B cell (primary cell): Measurements from ENCODE around the gene APP. TPM values are rescaled to one million over a fixed set of nuclear protein-coding genes. Genes with fewer than 3 reads are reported as not detected.

ENCODE experiments used
- ATAC-seq: fragments of 200-7000 bp; cut with Tn5 transposase; one replicate; pipeline ENCODE4 v1.10.0; 2021; ENCODE audit warnings: low read depth, mild to moderate bottlenecking, moderate number of reproducible peaks, moderate library complexity
- CTCF ChIA-PET: fragments of 350-600 bp; sonication (Branson Sonifier 250); formaldehyde crosslinking; loops from one replicate; lab custom pipeline; 2021; ENCODE audit warnings: antibody characterized with exemption, inconsistent platforms; lab: Charles Lee
- POLR2A ChIA-PET: fragments of 350-600 bp; sonication (Branson Sonifier 250); formaldehyde crosslinking; loops from one replicate; lab custom pipeline; 2021; ENCODE audit warnings: antibody characterized with exemption; lab: Charles Lee
- DNase-seq: peaks from one replicate; pipeline ENCODE4 v3.0.0; 2013
- H2AFZ ChIP-seq: 2 replicates; pipeline ENCODE4 v1.6.1; 2012; ENCODE audit warnings: mild to moderate bottlenecking, low read depth, low read length; ENCODE audit not compliant: insufficient read depth, poor library complexity, severe bottlenecking
- H3K27ac ChIP-seq, 2 donors: 1 replicate in 1 of 2; 2 replicates in 1 of 2; pipeline ENCODE4 v1.5.1; 2012 to 2013; ENCODE audit warnings: low read length in 2 of 2, mild to moderate bottlenecking in 2 of 2, moderate library complexity in 1 of 2
- H3K27me3 ChIP-seq, 4 experiments: fragments of 200-600 bp in 1 of 4; sonication (generic) in 1 of 4; replicated peaks in 1 of 4; 1 replicate in 2 of 4; 2 replicates in 2 of 4; pipeline versions ENCODE4 v1.6.1 to v1.7.0; 2013 to 2016; ENCODE audit warnings: low read length in 3 of 4, mild to moderate bottlenecking in 2 of 4, mixed read lengths in 1 of 4, moderate library complexity in 1 of 4; ENCODE audit not compliant: insufficient read depth in 4 of 4, control insufficient read depth in 3 of 4; ENCODE audit errors: control extremely low read depth in 1 of 4
- H3K36me3 ChIP-seq, 2 experiments: replicated peaks in 1 of 2; 1 replicate in 1 of 2; 2 replicates in 1 of 2; pipeline versions ENCODE4 v1.6.1 to v1.7.1; 2013; ENCODE audit warnings: low read length in 1 of 2; ENCODE audit not compliant: insufficient read depth in 2 of 2, control insufficient read depth in 1 of 2; ENCODE audit errors: control extremely low read depth in 1 of 2, extremely low read depth in 1 of 2
- H3K4me1 ChIP-seq, 2 donors: fragments of 200-600 bp in 1 of 2; sonication (generic) in 1 of 2; 1 replicate in 1 of 2; 2 replicates in 1 of 2; pipeline versions ENCODE4 v1.5.1 to v1.6.1; 2013 to 2017; ENCODE audit warnings: low read length in 2 of 2; ENCODE audit not compliant: control insufficient read depth in 2 of 2, insufficient read depth in 2 of 2
- H3K4me2 ChIP-seq: replicated peaks from 2 replicates; pipeline ENCODE3; 2012; ENCODE audit warnings: mild to moderate bottlenecking, low read depth, low read length; ENCODE audit not compliant: poor library complexity, severe bottlenecking
- H3K4me3 ChIP-seq, 5 experiments: fragments of 200-600 bp in 1 of 5; sonication (generic) in 1 of 5; 1 replicate in 3 of 5; 2 replicates in 2 of 5; pipeline versions ENCODE4 v1.5.1 to v1.7.0; 2011 to 2016; ENCODE audit warnings: low read length in 4 of 5, mild to moderate bottlenecking in 4 of 5, low read depth in 2 of 5, control low read depth in 1 of 5, moderate library complexity in 1 of 5; ENCODE audit not compliant: insufficient read depth in 1 of 5; ENCODE audit errors: control extremely low read depth in 1 of 5, extremely low read depth in 1 of 5
- H3K79me2 ChIP-seq: fragments of 200-600 bp; sonication (generic); one replicate; pipeline ENCODE4 v1.6.0; 2016; ENCODE audit warnings: low read length; ENCODE audit not compliant: control insufficient read depth, insufficient read depth
- H3K9ac ChIP-seq: fragments of 200-600 bp; sonication (generic); 2 replicates; pipeline ENCODE4 v1.6.1; 2017; ENCODE audit warnings: mild to moderate bottlenecking, low read length, moderate library complexity
- H3K9me3 ChIP-seq, 3 donors: one replicate each; pipeline versions ENCODE4 v1.6.1 to v1.7.1; 2013; ENCODE audit warnings: low read length in 2 of 3; ENCODE audit not compliant: control insufficient read depth in 2 of 3, insufficient read depth in 1 of 3; ENCODE audit errors: control extremely low read depth in 1 of 3
- H4K20me1 ChIP-seq: 2 replicates; pipeline ENCODE4 v1.6.0; 2012; ENCODE audit warnings: mild to moderate bottlenecking, low read length; ENCODE audit not compliant: insufficient read depth, control insufficient read depth, poor library complexity, severe bottlenecking
- H3K27ac Mint-ChIP-seq: one replicate; pipeline ENCODE4 v1.8.0; 2021; ENCODE audit warnings: mixed read lengths
- H3K27me3 Mint-ChIP-seq: one replicate; pipeline ENCODE4 v1.8.0; 2021; ENCODE audit warnings: mixed read lengths
- H3K4me1 Mint-ChIP-seq: one replicate; pipeline ENCODE4 v1.8.0; 2021; ENCODE audit warnings: mixed read lengths
- H3K4me3 Mint-ChIP-seq: one replicate; pipeline ENCODE4 v1.8.0; 2021; ENCODE audit warnings: mixed read lengths
- H3K9me3 Mint-ChIP-seq: one replicate; pipeline ENCODE4 v1.8.0; 2022; ENCODE audit warnings: mixed read lengths; ENCODE audit not compliant: insufficient read depth
- EZH2 ChIP-seq: IDR thresholded peaks from 2 replicates; pipeline ENCODE4 v1.6.1; 2012; ENCODE audit warnings: borderline replicate concordance, low read depth, mild to moderate bottlenecking, moderate library complexity, low read length; ENCODE audit not compliant: insufficient read depth, poor library complexity, severe bottlenecking
- WGBS: methylation state at CpG from one replicate; pipeline ENCODE4 v1.1.5; 2013; ENCODE audit warnings: missing lambda C conversion rate; ENCODE audit not compliant: insufficient coverage; 5-methylcytosine and 5-hydroxymethylcytosine counted together
- intact Hi-C: fragments of 100-400 bp; cut with micrococcal nuclease; formaldehyde crosslinking; loops from one replicate; pipeline ENCODE4 v1.10.0; 2022
- polyA plus RNA-seq: library from polyadenylated mRNA; depleted of rRNA; stranded (reverse); fragments of >200 nt; gene quantifications from 2 replicates; pipeline ENCODE4 v1.2.3, GENCODE V29; 2012
- total RNA-seq, 2 donors: library from RNA; stranded (reverse); fragments of 120-200 nt in 1 of 2; gene quantifications; 1 replicate in 1 of 2; 2 replicates in 1 of 2; pipeline versions ENCODE4 v1.2.3 to v1.2.4, GENCODE V29; 2013 to 2022
- TF ChIP-seq, protein P1 (sequence below): fragments of 200-600 bp; IDR thresholded peaks from one replicate; pipeline ENCODE4 v1.8.0; 2022; ENCODE audit warnings: antibody characterized with exemption, mild to moderate bottlenecking

APP gene
- total and polyA plus RNA-seq, 2 donors (not counting 1 experiment from before 2014, with no cell fraction given): 28.3 to 34.7 TPM

DNA sequence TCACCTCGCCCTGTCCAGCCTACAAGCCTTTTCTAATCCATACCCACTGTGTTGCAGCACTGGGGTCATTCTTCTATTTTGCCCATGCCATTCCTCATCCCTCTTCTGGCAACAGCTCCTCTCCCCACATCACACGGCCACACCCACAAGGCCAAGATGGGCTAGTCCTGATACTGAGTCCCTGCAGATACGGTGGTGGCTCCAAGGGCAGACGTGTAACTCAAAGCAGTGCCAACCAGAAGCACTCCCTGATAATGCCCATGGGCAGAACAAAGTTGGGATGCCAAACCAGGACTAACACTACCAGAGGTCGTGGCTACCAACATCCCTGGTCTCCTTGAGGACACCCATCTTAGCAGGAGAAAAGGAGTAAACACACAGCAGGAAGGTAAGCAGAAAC, 64.8 kb downstream of the APP start:
- 93% methylated on average over 5 of the region's 5 CpGs for WGBS
- TF ChIP-seq, protein P1, sequence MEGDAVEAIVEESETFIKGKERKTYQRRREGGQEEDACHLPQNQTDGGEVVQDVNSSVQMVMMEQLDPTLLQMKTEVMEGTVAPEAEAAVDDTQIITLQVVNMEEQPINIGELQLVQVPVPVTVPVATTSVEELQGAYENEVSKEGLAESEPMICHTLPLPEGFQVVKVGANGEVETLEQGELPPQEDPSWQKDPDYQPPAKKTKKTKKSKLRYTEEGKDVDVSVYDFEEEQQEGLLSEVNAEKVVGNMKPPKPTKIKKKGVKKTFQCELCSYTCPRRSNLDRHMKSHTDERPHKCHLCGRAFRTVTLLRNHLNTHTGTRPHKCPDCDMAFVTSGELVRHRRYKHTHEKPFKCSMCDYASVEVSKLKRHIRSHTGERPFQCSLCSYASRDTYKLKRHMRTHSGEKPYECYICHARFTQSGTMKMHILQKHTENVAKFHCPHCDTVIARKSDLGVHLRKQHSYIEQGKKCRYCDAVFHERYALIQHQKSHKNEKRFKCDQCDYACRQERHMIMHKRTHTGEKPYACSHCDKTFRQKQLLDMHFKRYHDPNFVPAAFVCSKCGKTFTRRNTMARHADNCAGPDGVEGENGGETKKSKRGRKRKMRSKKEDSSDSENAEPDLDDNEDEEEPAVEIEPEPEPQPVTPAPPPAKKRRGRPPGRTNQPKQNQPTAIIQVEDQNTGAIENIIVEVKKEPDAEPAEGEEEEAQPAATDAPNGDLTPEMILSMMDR: no peak
- TF ChIP-seq EZH2: no peak
- H3K27ac Mint-ChIP-seq: no peak overlapping the region

DNA sequence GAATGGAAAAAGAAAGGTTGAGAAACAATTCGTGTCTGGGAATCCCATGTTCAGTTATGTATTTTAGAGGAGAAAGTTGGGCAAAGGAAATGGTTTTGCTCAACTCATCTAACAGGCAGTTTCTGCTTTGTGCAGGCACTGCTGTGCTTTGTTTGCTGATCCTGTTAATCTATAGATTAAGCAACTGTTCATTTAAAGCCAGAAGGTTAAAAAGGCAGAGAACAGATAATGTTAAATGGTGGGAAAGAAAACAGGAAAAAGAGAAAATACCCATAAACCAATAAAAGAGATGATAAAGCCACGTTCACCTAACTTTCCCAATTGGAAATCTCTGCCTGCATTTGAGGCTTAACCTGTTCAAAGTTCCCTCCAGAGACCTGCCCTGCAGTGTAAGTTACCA, 70.0 kb downstream of the APP start:
- H3K9ac ChIP-seq: no peak overlapping the region
- DNase-seq (no peak), ATAC-seq (no peak)
- H3K4me3 ChIP-seq: no peak overlapping the region
- no peak overlapping the region for H2AFZ ChIP-seq
- Mint-ChIP-seq H3K27me3 (no peaks in the 10 kb centered on the region), H3K4me3 (no peak overlapping the region), H3K4me1 (peaks cover 2% of the 10 kb centered on the region), H3K27ac (no peak overlapping the region), H3K9me3 (no peaks in the 10 kb centered on the region)
- intact Hi-C loops: no loop called here
- no peak overlapping the region for H3K27ac ChIP-seq
- ChIA-PET CTCF (no interaction called here), POLR2A (no interaction called here)
- no peaks in the 10 kb centered on the region for H4K20me1 ChIP-seq
- H3K27me3 ChIP-seq: no peaks in the 10 kb centered on the region
- H3K4me1 ChIP-seq: no peaks in the 10 kb centered on the region
- WGBS: no CpG with 5 or more reads among the region's 2 CpGs
- H3K36me3 ChIP-seq: peaks cover 0 to 2% of the 10 kb centered on the region in 2 experiments
- no peak overlapping the region for H3K4me2 ChIP-seq
- TF ChIP-seq, protein P1: no peak
- TF ChIP-seq EZH2: no peak
- H3K79me2 ChIP-seq: peaks cover 26% of the 10 kb centered on the region
- no peaks in the 10 kb centered on the region for H3K9me3 ChIP-seq

More for the DNA sequence above, 64.8 kb downstream of the APP start:
- CTCF ChIA-PET: no interaction called here
- no peaks in the 10 kb centered on the region for H4K20me1 ChIP-seq
- DNase-seq (no peak), ATAC-seq (no peak)
- no peak overlapping the region for H3K4me3 Mint-ChIP-seq
- no peaks in the 10 kb centered on the region for H3K9me3 Mint-ChIP-seq
- H3K4me2 ChIP-seq: no peak overlapping the region
- H3K4me1 Mint-ChIP-seq: peaks cover under 1% of the 10 kb centered on the region
- POLR2A ChIA-PET: no interaction called here
- H3K27me3 ChIP-seq: no peaks in the 10 kb centered on the region
- no peak overlapping the region for H2AFZ ChIP-seq
- peaks cover 40% of the 10 kb centered on the region for H3K79me2 ChIP-seq
- no peak overlapping the region for H3K4me3 ChIP-seq
- H3K27me3 Mint-ChIP-seq: no peaks in the 10 kb centered on the region
- H3K9ac ChIP-seq: no peak overlapping the region
- intact Hi-C loops: no loop called here
- no peaks in the 10 kb centered on the region for H3K4me1 ChIP-seq
- no peak overlapping the region for H3K27ac ChIP-seq
- H3K36me3 ChIP-seq: peaks cover 5 to 7% of the 10 kb centered on the region in 2 experiments
- H3K9me3 ChIP-seq: no peaks in the 10 kb centered on the region
